Adrenal gland (tissue), 12 donors: ENCODE results near the gene NPAS3. TPM values are rescaled to one million over a fixed set of nuclear protein-coding genes. Genes with fewer than 3 reads are reported as not detected.

Experiments used
- DNase-seq, 7 donors: peaks; one replicate each; pipeline ENCODE4 v3.0.0-alpha.2; 2019 to 2020
- H3K27ac ChIP-seq, 5 donors: fragments of 200-600 bp; sonication (generic) in 4 of 5; 1 replicate in 3 of 5; 2 replicates in 2 of 5; pipeline versions ENCODE4 v1.5.1 to v1.8.0; 2016 to 2020; ENCODE audit warnings: mild to moderate bottlenecking in 1 of 5
- H3K27me3 ChIP-seq: fragments of 200-600 bp; 2 replicates; pipeline ENCODE4 v1.8.0; 2021
- H3K36me3 ChIP-seq, 2 donors: fragments of 200-600 bp; replicated peaks in 1 of 2; 1 replicate in 1 of 2; 2 replicates in 1 of 2; pipeline versions ENCODE4 v1.5.1 to v1.8.0; 2018 to 2022
- H3K4me1 ChIP-seq, 2 donors: fragments of 200-600 bp; replicated peaks in 1 of 2; 1 replicate in 1 of 2; 2 replicates in 1 of 2; pipeline versions ENCODE4 v1.5.1 to v1.8.0; 2018 to 2021
- H3K4me3 ChIP-seq, 4 donors: fragments of 200-600 bp; sonication (generic) in 3 of 4; one replicate each; pipeline ENCODE4 v1.5.1; 2016 to 2018
- H3K9me3 ChIP-seq, 3 donors: fragments of 200-600 bp; sonication (generic) in 1 of 3; replicated peaks in 1 of 3; 1 replicate in 2 of 3; 2 replicates in 1 of 3; pipeline versions ENCODE4 v1.5.1 to v1.8.0; 2016 to 2021
- POLR2A ChIP-seq, 2 donors: fragments of 450-650 bp; IDR thresholded peaks; one replicate each; pipeline ENCODE4 v1.6.1; 2017; ENCODE audit warnings: antibody characterized with exemption in 2 of 2, mild to moderate bottlenecking in 2 of 2, moderate library complexity in 1 of 2
- WGBS, 4 donors: extraction: QIAGEN DNeasy Blood & Tissue Kit in 2 of 4; methylation state at CpG; one replicate each; pipeline versions ENCODE4 v1.1.5 to v1.1.7; 2013 to 2017; 5-methylcytosine and 5-hydroxymethylcytosine counted together
- intact Hi-C, 2 donors: fragments of 100-400 bp; cut with DNase I; formaldehyde crosslinking; loops; one replicate each; pipeline versions ENCODE4 v1.14.1 to v1.15.0; 2022 to 2023
- polyA plus RNA-seq, 3 donors: library from polyadenylated mRNA; stranded (reverse); fragments of 200-250 nt in 2 of 3; fragments of 350-450 nt in 1 of 3; fragmentation: Illumina TruSeq in 1 of 3; extraction: RNeasy Lipid Tissue Mini Kit (QIAGEN cat#74804) in 1 of 3; gene quantifications; one replicate each; pipeline ENCODE4 v1.2.3, GENCODE V29; 2013 to 2014
- total RNA-seq, 9 donors: library from RNA; depleted of rRNA in 4 of 9; stranded (reverse); fragments of >200 nt in 4 of 9; fragments of 120-200 nt in 1 of 9; fragmentation: NEBNext Ultra II Directional in 1 of 9; extraction: Animal tissue kit (Norgen Biotek cat#: 25700) in 1 of 9; gene quantifications; one replicate each; pipeline versions ENCODE4 v1.1.0 to v1.2.4, GENCODE V29; 2013 to 2023
- TF ChIP-seq, protein P1 (sequence below), 6 experiments: fragments of 450-650 bp in 4 of 6; fragments of 200-600 bp in 2 of 6; sonication (generic) in 1 of 6; IDR thresholded peaks; 1 replicate in 5 of 6; 2 replicates in 1 of 6; pipeline versions ENCODE4 v1.5.1 to v1.8.0; 2016 to 2021; ENCODE audit warnings: antibody characterized with exemption in 6 of 6, mild to moderate bottlenecking in 2 of 6, moderate library complexity in 1 of 6
- donor health status: healthy with polysubstance abuse.
- donor health status: Bipolar disorder and iron deficiency.
- donor health status: DM: yes; HTN: yes; CAD: no.
- donor health status: DM: no; HTN: no; CAD: no.
- donor health status: DM: no; HTN: no; CAD: no.
- donor health status: DM: yes; HTN: yes; CAD: no.

The NPAS3 gene
- total and polyA plus RNA-seq, 12 donors: 0.36 to 7.5 (median 1.5) TPM

GRCh38 chr14:33776871-33777270 is 838.2 kb downstream of the NPAS3 start:
- intact Hi-C loops: no loop called here
- no peaks in the 10 kb centered on the region for H3K27me3 ChIP-seq
- no peak for TF ChIP-seq POLR2A (IDR thresholded peaks at IDR 0.05)
- TF ChIP-seq, protein P1, sequence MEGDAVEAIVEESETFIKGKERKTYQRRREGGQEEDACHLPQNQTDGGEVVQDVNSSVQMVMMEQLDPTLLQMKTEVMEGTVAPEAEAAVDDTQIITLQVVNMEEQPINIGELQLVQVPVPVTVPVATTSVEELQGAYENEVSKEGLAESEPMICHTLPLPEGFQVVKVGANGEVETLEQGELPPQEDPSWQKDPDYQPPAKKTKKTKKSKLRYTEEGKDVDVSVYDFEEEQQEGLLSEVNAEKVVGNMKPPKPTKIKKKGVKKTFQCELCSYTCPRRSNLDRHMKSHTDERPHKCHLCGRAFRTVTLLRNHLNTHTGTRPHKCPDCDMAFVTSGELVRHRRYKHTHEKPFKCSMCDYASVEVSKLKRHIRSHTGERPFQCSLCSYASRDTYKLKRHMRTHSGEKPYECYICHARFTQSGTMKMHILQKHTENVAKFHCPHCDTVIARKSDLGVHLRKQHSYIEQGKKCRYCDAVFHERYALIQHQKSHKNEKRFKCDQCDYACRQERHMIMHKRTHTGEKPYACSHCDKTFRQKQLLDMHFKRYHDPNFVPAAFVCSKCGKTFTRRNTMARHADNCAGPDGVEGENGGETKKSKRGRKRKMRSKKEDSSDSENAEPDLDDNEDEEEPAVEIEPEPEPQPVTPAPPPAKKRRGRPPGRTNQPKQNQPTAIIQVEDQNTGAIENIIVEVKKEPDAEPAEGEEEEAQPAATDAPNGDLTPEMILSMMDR (IDR thresholded peaks at IDR 0.05): no peak
- WGBS, 4 donors: 88 to 95% (median 93%) methylated on average over 6 of the region's 6 CpGs
- no peaks in the 10 kb centered on the region for H3K4me1 ChIP-seq
- H3K9me3 ChIP-seq: no peaks in the 10 kb centered on the region
- H3K4me3 ChIP-seq: no peak overlapping the region
- H3K27ac ChIP-seq: no peak overlapping the region
- no peaks in the 10 kb centered on the region for H3K36me3 ChIP-seq
- DNase-seq: no peak

DNA sequence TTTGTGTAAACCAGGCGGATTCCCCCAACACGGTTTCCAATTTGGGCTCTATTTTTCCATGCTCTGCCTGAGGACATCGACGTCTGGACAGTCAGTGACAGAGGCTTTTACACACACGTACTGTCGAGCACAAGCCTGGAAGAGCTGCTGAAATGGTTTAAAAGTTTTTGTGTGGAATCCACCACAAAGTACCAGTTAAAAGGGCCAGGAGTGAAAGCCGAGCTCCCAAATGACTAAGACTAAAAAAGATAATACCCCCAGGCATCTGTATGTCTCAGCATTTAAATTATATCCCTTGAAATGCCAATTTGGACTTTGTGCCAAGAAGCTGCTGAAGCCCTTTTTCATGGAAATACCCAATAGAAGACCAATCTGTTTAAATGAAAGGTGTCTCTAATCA is 839.0 kb downstream of the NPAS3 start:
- no peak for TF ChIP-seq POLR2A (IDR thresholded peaks at IDR 0.05)
- no peak overlapping the region for H3K4me3 ChIP-seq
- DNase-seq: no peak
- intact Hi-C loops: no loop called here
- no peaks in the 10 kb centered on the region for H3K9me3 ChIP-seq
- no peaks in the 10 kb centered on the region for H3K27me3 ChIP-seq
- no peaks in the 10 kb centered on the region for H3K4me1 ChIP-seq
- no peak overlapping the region for H3K27ac ChIP-seq
- 78 to 86% (median 85%) methylated on average over 7 of the region's 7 CpGs for WGBS, 4 donors
- no peaks in the 10 kb centered on the region for H3K36me3 ChIP-seq

- no peaks in the 10 kb centered on the region for H3K9me3 ChIP-seq
- H3K4me3 ChIP-seq: no peak overlapping the region
- TF ChIP-seq POLR2A (IDR thresholded peaks at IDR 0.05): no peak
- TF ChIP-seq, protein P1 (IDR thresholded peaks at IDR 0.05): no peak
- no peaks in the 10 kb centered on the region for H3K4me1 ChIP-seq
- no peak for DNase-seq
- H3K27me3 ChIP-seq: no peaks in the 10 kb centered on the region
- 79 to 92% (median 83%) methylated on average over 4 of the region's 4 CpGs for WGBS, 4 donors
- no peaks in the 10 kb centered on the region for H3K36me3 ChIP-seq
- no peak overlapping the region for H3K27ac ChIP-seq
- intact Hi-C loops: no loop called here
These were observed 841.4 kb downstream of the NPAS3 start for GRCh38 chr14:33780035-33780434.

DNA sequence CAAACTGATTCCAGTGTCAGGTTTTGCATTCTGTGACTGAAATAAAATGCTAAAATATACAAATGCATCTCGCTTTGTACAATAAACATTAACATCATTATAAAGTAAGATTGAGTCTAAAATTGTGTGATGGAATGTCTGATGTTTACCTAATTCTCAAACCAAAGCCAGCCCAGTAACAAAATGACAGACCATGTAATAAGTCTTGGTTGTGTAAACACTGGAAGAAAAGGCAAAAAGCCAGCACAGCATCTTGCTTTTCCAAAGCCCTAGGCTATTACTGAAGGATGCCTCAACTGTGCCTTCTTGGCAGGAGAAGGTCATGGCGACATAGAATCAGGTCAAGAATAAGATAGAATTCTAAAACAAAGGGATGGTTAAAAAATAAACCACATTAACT is 842.6 kb downstream of the NPAS3 start:
- no peak overlapping the region for H3K27ac ChIP-seq
- no peaks in the 10 kb centered on the region for H3K36me3 ChIP-seq
- H3K4me1 ChIP-seq: no peaks in the 10 kb centered on the region
- no peaks in the 10 kb centered on the region for H3K9me3 ChIP-seq
- TF ChIP-seq, protein P1 (IDR thresholded peaks at IDR 0.05): no peak
- no peak for TF ChIP-seq POLR2A (IDR thresholded peaks at IDR 0.05)
- intact Hi-C loops: no loop called here
- DNase-seq: no peak
- WGBS, 4 donors: 69 to 82% (median 73%) methylated on average over 2 of the region's 2 CpGs
- no peak overlapping the region for H3K4me3 ChIP-seq
- H3K27me3 ChIP-seq: no peaks in the 10 kb centered on the region

DNA sequence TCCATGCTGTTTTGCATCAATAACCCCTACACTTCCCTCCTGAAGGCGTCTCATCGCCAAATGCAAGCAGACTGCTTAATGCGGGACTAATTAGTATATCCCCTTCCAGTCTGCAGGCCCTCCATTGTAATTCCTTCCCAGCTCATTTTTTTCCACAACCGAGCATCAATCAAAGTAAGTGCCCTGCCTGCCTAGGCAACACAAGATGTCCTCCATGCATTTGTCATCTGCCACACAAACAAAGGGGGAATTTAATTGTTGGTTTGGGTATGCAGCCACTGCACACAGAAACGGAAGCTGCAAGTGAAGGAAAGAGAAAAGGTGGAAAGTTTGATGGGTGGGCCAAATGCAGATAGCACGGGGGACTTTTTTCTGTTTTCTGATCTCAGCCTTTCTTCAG is 844.2 kb downstream of the NPAS3 start:
- intact Hi-C loops: no loop called here
- 89 to 96% (median 91%) methylated on average over 6 of the region's 6 CpGs for WGBS, 4 donors
- Histone ChIP-seq H3K4me1 (no peaks in the 10 kb centered on the region), H3K27ac (no peak overlapping the region), H3K9me3 (no peaks in the 10 kb centered on the region), H3K36me3 (no peaks in the 10 kb centered on the region), H3K4me3 (no peak overlapping the region), H3K27me3 (no peaks in the 10 kb centered on the region)
- DNase-seq: no peak
- TF ChIP-seq POLR2A (IDR thresholded peaks at IDR 0.05): no peak
- TF ChIP-seq, protein P1 (IDR thresholded peaks at IDR 0.05): no peak
